Pericardium fibroblast (primary cell): ENCODE data around the gene MRS2. TPM values are rescaled to one million over a fixed set of nuclear protein-coding genes. Genes with fewer than 3 reads are reported as not detected.

Experiments used
- total RNA-seq: library from RNA; depleted of rRNA; stranded (reverse); fragments of >200 nt; gene quantifications from 2 replicates; pipeline ENCODE4 v1.2.3, GENCODE V29; 2015

The MRS2 gene, protein sequence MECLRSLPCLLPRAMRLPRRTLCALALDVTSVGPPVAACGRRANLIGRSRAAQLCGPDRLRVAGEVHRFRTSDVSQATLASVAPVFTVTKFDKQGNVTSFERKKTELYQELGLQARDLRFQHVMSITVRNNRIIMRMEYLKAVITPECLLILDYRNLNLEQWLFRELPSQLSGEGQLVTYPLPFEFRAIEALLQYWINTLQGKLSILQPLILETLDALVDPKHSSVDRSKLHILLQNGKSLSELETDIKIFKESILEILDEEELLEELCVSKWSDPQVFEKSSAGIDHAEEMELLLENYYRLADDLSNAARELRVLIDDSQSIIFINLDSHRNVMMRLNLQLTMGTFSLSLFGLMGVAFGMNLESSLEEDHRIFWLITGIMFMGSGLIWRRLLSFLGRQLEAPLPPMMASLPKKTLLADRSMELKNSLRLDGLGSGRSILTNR
- 13.1 and 20.2 TPM in 2 replicates for total RNA-seq

DNA sequence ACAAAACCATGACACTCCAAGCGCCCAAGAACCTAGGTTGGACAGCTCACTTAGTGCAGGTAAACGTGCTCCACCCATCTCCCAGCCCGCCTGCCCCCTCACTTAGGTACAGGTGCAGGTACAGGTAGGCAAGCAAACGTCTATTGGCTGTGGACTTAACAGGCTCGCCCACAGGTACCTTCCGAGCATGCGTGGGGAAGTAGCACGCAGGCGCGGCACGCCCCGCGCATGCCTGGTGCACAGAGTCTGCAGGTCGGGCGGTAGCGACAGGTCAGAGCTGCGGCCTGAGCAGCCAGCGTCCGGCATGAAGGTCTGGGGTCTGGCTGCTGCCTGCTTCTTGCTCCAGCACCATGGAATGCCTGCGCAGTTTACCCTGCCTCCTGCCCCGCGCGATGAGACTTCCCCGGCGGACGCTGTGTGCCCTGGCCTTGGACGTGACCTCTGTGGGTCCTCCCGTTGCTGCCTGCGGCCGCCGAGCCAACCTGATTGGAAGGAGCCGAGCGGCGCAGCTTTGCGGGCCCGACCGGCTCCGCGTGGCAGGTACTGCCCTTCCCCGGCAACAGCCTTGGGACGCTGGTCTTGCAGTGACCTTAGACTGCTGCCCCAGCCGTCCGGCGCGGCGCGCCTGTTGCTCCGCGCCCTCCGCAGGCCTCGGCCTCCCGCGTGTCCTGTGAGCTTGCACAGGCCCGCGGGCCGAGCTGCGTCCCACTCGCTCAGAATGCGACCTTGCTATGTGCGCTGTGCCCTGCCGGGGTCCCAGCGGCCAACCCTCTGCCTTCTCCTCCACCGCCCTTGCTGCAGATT, at the start of gene MRS2:
MRS2 (plus strand) TSS at position 240 of the 804 bp plus-strand sequence; CDS start at position 351, 111 bp downstream.

DNA sequence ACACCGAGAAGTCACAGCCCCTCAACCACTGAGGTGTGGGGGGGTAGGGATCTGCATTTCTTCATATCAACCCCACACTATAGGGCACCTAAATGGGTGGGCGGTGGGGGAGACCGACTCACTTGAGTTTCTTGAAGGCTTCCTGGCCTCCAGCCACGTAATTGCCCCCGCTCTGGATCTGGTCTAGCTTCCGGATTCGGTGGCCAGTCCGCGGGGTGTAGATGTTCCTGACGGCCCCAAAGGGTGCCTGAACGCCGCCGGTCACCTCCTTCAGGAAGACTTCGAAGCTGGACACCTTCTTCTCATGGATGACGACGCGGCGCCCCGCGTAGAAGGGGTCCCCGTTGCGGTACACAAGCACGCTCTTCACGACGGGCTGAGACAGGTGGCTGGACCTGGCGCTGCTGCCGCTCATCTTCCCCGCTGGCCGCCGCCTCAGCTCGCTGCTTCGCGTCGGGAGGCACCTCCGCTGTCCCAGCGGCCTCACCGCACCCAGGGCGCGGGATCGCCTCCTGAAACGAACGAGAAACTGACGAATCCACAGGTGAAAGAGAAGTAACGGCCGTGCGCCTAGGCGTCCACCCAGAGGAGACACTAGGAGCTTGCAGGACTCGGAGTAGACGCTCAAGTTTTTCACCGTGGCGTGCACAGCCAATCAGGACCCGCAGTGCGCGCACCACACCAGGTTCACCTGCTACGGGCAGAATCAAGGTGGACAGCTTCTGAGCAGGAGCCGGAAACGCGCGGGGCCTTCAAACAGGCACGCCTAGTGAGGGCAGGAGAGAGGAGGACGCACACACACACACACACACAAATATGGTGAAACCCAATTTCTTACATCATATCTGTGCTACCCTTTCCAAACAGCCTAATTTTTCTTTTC, 45.2 kb upstream of the MRS2 start, which contains the start of gene DCDC2:
DCDC2 (minus strand) TSS at position 724 of the 883 bp plus-strand sequence; CDS start at position 415, 309 bp downstream.

Other genes with a start within 250 kb of the MRS2 start
- gene DCDC2, start 44.9 kb upstream of the MRS2 start, total RNA-seq: not detected in 2 replicates
- 0.43 TPM in 1 of 2 replicates, not detected in the other for gene GPLD1, start 86.6 kb downstream of the MRS2 start, total RNA-seq
- 0.70 and 4.5 TPM in 2 replicates for gene ALDH5A1, start 92.0 kb downstream of the MRS2 start, total RNA-seq
- not detected in 2 replicates for gene KIAA0319, start 243.3 kb downstream of the MRS2 start, total RNA-seq